Keratinocyte (primary cell): ENCODE measurements around the gene TRO.

Experiments
- CTCF ChIP-seq, 3 experiments: IDR thresholded peaks in 1 of 3; conservative IDR thresholded peaks in 1 of 3; optimal IDR thresholded peaks in 1 of 3; 2 replicates in 2 of 3; 3 replicates in 1 of 3; pipeline versions ENCODE3 to v1.5.1; 2011; ENCODE audit warnings: low read length in 3 of 3, mild to moderate bottlenecking in 3 of 3, moderate library complexity in 2 of 3, control low read depth in 1 of 3, inconsistent platforms in 1 of 3; ENCODE audit not compliant: insufficient read depth in 2 of 3; ENCODE audit errors: extremely low read depth in 1 of 3
- EZH2 ChIP-seq: IDR thresholded peaks from one replicate; pipeline ENCODE4 v1.6.1; 2012; ENCODE audit warnings: inconsistent platforms, mild to moderate bottlenecking, low read length, moderate library complexity

GRCh38 chrX:54934890-54935289 lies 14.3 kb downstream of the TRO start:
- TF ChIP-seq EZH2: no peak
- no peak for TF ChIP-seq CTCF (optimal IDR thresholded peaks at IDR 0.05 in 1 of 3, IDR thresholded peaks at IDR 0.05 in 1 of 3, conservative IDR thresholded peaks at IDR 0.05 in 1 of 3; ENCODE audit: extremely low read depth in 1 of 3, insufficient read depth in 2 of 3, low read length in 3 of 3)
